HL-60/S4 treated with phorbol 12-myristate 13-acetate at 8.2 ng/mL for 4 days and 3 days (cell line): ENCODE results near the gene ATOSB.
"Not testable (repeated sequence)": the region's sequence is repeated elsewhere in the genome, so short reads cannot be mapped to it uniquely, and the experiment has no call there.

Source experiments
- in situ Hi-C: fragments of 300-500 bp; cut with MboI; formaldehyde crosslinking; loops from 2 replicates; pipeline ENCODE4 v1.15.0; 2022; ENCODE audit warnings: low sequenced_read_pairs

Gene ATOSB, protein sequence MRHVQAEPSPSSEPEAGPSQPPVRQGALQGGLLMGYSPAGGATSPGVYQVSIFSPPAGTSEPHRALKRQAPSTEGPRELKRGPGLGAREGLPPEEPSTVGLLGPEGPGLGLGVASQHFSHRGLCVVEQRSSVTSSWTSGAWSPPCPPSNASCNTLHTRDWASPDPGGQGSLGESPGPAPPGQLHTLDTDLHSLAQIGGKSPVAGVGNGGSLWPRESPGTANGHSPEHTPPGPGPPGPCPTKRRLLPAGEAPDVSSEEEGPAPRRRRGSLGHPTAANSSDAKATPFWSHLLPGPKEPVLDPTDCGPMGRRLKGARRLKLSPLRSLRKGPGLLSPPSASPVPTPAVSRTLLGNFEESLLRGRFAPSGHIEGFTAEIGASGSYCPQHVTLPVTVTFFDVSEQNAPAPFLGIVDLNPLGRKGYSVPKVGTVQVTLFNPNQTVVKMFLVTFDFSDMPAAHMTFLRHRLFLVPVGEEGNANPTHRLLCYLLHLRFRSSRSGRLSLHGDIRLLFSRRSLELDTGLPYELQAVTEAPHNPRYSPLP

DNA sequence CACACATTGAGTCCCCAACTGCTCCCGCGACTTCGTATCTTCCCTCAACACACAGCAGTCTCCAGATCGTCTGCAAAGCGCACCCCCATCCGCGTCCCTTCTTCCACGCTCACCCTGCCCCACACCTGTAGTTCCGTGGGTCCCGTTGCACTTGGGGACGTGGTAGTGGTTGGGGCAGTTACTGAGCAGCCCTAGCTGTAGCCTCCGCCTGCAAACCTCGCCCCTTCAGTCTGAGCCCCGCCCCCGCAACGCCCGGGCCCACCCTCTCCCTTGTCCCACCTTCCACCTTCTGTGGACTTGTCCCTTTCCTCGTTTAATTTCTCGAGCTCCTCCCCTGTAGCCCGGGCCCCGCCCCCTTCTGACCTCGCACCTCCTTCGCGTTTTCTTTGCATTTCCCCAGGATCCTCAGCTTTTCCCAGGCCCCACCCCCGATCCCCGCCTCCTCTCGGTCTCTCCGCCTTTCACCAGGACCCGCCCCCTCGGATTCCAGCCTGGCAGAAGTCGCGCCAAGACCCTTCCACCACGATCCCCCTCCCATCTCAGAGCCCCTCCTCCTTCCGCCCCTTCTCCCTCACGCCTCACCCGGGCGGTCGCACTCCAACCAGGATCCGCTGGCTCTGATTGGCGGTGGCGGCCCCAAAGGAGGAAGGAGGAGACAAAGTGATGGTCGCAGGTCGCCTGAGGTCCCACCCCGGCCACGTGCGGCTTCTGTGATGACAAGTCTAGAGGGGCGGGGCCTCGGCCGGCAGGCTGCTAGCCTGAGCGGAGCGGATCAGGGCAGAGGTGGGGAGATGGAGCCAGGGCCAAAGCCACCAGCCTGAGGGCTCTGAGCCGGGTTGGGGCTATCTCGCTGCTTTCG is at the start of gene ATOSB:
Gene ATOSB, minus strand, starts transcription at position 183 of the 859 bp plus-strand sequence. CDS start 7,588 bp downstream, outside the sequence.
- in situ Hi-C loops: loop anchor here (25.0 kb wide), 1 partner anchor 454 kb away; the partner anchor contains the start of genes CCL27 and IL11RA

- in situ Hi-C loops: no loop called here
These were observed 49.0 kb upstream of the ATOSB start for GRCh38 chr9:35164711-35165110.

DNA sequence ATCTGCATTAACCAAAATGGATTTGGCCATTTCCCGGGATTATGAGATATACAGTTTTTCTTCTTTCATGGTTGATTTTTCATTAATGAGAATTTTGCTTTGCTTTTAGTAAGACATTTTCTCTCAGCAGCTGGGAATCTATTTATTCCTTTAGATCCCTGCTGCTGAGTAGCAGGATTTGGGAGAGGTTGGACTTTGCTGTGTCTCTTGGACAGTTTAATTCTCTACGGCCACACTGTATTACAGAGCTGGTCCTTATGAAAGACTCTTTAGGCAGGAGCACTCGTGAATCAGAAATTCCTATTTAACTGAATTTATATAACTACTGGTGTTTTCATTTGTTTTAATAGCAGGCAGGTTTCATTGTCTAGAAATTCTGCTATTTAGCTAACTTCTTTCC is 47.8 kb upstream of the ATOSB start:
- in situ Hi-C loops: no loop called here

DNA sequence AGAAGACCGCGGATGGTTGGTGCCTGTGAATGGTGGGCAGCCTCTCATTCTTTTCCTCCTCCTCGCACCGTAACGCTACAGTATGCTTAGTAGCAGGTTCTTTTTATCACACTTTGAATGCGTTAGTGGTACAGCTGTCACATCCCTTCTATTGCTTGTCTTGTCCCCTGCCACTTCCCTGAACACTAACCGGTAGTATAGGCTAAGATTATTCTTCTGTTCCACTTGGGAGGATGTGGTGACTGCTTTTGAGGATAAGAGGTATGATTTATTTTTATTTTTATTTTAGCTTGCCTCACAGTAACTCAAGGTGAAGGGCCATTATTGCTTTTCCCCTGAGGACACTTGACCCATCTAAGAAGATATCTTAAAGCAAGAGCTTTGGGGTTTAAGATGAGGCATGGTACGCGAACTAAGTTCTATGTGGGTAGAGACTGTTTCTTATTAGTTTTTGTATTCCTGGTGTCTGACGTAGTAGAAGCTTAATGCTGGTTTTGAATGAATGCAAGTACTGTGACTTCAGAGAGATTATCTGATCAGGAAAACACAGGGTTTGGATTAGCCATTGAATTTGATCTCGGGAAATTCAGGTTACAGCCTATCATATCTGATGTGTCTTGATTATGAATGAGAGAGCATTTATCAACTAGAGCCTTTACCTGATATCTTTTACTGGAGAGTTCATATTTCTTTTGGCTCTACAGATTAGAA is 47.1 kb upstream of the ATOSB start:
- in situ Hi-C loops: no loop called here

GRCh38 chr9:35161713-35162604 is 46.3 kb upstream of the ATOSB start, which contains the start of gene UNC13B:
Gene UNC13B, plus strand, starts transcription at chr9:35162009. Its CDS starts 275 bp downstream, at chr9:35162284.
- in situ Hi-C loops: no loop called here

DNA sequence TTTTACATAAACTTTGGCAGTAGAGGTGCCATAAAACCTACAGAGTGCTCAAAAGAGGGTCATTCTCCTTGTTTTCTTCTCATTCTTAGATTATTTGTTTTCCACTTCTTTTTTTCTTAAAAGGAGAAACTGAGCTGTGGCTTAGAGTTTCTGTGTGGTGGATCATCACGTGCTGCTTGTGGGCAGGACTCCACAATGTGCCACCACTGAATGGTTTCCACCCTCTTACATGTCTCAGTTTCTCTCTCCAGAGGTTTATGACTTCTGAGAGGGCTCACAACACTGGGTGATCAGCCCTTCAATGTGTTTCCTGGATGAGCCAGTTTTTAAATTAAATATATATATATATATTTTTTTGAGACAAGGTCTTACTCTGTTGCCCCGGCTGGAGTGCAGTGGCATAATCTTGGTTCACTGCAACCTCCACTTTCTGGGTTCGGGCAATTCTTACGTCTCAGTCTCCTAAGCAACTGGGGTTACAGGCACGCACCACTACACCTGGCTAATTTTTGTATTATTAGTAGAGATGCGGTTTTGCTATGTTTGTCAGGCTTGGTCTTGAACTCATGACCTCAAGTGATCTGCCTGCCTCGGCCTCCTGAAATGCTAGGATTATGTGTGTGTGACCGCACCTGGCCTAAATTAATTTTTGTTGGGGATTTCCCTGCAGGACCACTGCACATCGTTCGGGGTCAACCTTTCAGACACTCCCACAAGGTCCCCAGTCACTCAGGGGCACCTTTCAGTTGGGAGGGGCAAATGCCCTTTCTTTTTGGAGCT is 43.0 kb upstream of the ATOSB start:
- in situ Hi-C loops: no loop called here

DNA sequence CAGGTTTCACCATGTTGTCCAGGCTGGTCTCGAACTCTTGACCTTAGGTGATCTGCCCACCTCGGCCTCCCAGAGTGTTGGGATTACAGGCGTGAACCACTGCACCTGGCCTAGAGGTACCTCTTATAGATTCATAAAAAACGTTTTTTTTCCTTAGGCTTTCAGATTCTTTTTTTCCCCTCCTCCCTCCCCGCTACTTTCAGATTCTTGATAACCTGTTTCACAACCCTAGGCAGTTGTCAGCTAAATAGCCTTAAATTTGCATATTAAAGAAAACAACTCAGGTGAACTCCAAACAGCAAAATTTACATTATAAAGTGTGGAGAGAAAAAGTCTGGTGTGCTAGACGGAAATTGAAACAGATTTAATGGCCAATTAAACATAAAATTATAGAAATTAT is 42.2 kb upstream of the ATOSB start:
- in situ Hi-C loops: not testable (repeated sequence)

DNA sequence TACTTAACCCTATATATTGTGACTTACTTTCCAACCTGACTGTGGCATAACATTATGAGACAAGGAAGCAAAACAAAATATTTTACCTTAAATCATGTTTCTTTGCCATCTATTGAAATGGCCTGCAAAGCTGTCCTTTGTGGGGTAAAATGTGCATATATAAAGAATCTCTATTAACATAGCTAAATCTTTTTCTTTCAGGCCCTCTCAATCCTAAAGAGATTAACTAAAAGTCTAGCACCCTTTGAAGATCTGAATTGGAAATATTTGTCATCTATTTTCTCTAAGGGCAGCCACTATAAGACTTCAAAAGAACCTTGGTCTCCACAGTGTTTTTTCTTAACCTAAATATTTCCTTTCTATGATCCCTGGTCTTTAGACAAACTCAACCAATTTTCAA is 41.1 kb upstream of the ATOSB start:
- in situ Hi-C loops: no loop called here

DNA sequence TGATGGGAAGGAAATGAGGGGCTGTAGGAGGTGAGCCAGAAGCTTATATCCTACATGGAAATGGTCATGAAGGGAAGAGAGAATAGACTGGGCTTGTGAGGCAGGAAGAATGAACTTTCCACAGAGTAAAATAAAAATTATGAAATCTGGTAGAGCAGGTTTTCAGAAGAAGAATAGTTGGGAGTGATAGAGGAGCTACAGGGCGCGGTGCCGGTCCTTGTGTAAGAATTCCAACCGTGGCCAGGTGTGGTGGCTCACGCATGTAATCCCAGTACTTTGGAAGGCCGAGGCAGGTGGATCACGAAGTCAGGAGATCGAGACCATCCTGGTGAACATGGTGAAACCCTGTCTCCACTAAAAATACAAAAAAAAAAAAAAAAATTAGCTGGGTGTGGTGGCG is 37.3 kb upstream of the ATOSB start:
- in situ Hi-C loops: no loop called here

DNA sequence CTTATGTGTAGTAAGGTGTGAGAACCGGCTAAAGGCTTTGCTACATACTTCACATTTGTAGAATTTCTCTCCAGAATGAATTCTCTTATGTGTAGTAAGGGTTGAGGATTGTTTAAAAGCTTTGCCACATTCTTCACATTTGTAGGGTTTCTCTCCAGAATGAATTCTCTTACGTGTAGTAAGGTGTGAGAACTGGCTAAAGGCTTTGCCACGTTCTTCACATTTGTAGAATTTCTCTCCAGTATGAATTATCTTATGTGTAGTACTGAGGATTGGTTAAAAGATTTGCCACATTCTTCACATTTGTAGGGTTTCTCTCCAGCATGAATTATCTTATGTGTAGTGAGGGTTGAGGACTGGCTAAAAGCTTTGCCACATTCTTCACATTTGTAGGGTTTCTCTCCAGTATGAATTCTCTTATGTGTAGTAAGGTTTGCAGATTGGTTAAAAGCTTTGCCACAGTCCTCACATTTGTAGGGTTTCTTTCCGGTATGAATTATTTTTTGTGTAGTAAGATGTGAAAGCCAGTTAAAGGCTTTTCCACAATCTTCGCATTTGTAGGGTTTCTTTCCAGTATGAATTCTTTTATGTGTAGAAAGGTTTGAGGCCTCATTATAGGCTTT is 32.4 kb upstream of the ATOSB start:
- in situ Hi-C loops: not testable (repeated sequence)

GRCh38 chr9:35142037-35142436 is 26.4 kb upstream of the ATOSB start:
- in situ Hi-C loops: no loop called here

DNA sequence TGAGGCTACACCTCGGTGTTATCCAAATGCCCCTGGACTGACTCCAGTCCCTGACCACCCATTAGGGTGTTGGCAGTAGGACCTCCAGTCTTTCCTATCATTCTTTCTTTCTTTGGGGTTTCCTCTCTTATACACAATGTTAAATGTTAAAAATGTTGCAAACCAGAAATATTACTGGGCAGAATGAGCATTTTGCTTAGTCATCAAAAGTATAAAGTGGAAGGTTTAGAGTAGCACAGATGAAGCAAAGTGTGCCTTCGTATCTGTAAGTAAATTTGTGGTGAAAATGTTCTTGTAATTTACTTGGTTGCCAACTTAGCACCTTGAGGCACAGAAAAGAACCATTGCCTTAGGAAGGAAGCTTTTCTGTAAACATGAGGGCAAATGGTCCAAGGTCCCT is 24.4 kb upstream of the ATOSB start:
- in situ Hi-C loops: no loop called here

GRCh38 chr9:35136866-35137265 is 21.2 kb upstream of the ATOSB start:
- in situ Hi-C loops: no loop called here

DNA sequence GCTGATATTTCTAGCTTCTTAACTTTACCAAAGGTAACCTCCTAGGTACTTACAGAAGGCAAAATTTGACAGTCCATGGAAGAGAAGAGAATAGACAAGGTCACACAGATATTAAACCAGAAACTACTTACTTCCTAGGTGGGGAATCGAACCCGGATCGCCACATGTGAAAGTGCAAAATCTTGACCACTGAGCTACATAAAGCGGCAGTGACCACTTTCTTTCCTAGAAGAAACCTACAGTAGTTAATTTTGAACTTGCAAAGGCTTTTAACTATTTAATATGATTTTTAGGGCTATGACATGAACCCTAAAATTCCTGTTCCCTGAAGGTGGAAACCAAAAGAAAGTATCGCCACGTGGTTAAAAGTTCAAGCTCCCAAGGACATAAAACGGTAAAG is 20.3 kb upstream of the ATOSB start:
- in situ Hi-C loops: no loop called here

GRCh38 chr9:35134920-35135319 is 19.3 kb upstream of the ATOSB start:
- in situ Hi-C loops: no loop called here

DNA sequence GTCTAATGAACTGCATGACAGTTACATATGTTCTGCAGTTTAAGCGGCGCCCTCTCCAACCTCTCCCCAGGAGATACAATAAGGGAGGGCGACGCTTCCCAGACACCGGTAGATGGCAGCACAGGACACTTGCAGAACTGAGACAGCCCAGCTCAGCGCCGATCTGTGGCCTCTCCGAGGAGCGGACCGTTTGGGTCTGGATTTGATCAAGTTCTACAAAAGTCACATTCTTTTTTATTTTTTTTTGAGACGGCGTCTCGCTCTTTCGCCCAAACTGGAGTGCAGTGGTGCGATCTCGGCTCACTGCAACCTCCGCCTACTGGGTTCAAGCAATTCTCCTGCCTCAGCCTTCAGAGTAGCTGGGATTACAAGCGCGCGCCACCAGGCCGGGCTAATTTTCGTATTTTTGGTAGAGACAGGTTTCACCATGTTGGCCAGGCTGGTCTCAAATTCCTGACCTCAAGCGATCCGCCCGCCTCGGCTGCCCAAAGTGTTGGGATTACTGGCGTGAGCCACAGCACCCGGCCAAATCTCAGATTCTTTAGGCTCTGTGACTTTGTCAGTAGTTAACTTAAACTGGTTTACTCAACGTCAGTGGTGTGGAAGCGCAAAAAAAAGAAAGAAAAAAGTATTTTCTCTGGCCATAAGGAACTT is 1.4 kb upstream of the ATOSB start:
- in situ Hi-C loops: loop anchor here (25.0 kb wide), 1 partner anchor 455 kb away; the partner anchor contains the start of genes CCL27 and IL11RA

DNA sequence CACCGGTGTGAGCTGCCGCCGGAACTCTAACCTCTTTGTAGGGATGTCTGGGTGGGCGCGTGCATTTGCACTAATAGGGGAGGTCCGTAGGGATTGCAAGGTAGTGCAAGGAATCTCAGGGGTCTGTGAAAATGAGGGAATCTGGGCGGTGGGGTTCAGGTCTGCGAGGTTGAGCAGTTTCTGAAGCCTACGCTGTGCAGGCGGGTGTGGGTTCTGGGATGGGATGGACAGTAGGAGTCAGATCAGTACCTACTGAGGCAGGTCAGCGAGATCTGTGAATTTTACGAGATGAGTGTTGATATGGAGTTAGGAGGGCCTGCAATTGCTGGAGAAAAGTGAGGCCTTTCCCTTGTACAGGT is 856 bp upstream of the ATOSB start:
- in situ Hi-C loops: loop anchor here (25.0 kb wide), 1 partner anchor 454 kb away; the partner anchor contains the start of genes CCL27 and IL11RA
